Right hindlimb (tissue), 1 donor: ENCODE results near the gene SLC36A2.
"Not testable (repeated sequence)": the region's sequence is repeated elsewhere in the genome, so short reads cannot be mapped to it uniquely, and the experiment has no call there.

Source experiments
- DNase-seq: peaks from one replicate; pipeline ENCODE4 v3.0.0-alpha.2; 2018

Gene SLC36A2

GRCh38 chr5:151347369-151347768 lies at the start of gene SLC36A2:
Gene SLC36A2 (minus strand): TSS chr5:151347559. CDS start chr5:151347460, 99 bp downstream.
- no peak for DNase-seq

DNA sequence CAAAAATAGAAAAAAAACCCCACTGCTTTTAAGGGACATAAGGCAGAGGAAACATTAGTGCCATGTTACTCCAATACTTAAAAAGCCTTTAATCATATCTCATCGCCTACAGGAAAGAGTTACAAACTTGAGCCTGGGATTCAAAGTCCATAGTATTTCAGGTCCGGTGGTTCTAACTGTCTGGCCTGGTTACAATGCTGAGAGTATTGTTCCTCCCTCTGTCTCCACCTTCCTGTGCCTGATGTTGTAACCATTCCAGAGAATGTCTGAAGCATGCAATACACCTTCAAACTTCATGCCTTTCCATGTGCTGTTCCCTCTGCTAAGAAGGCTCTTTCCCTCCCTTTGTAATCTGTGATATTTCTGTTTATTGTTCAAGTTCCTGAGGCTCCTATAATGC lies 41.6 kb upstream of the SLC36A2 start:
- DNase-seq: no peak

DNA sequence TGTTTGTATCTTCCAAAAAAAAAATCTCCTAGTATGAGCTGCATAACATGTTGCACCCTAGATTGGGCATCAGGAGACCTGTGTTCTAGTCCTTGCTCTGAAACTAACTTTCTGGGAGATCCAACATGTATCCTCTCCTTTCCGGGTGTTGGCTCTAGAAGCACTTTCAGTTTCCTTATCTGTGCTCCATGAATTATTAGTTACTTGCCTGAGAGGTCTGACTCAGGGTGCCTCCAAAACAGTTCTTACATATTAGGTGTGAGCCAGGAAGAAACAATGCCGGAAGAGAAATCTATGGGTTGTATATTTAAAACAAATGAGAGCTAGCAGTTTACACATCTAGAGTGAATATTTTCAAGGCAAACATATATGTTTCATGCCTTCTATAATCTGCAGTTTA lies 36.7 kb upstream of the SLC36A2 start:
- DNase-seq: no peak

GRCh38 chr5:151383011-151383410 lies 35.7 kb upstream of the SLC36A2 start:
- DNase-seq: peak; percentile 20

DNA sequence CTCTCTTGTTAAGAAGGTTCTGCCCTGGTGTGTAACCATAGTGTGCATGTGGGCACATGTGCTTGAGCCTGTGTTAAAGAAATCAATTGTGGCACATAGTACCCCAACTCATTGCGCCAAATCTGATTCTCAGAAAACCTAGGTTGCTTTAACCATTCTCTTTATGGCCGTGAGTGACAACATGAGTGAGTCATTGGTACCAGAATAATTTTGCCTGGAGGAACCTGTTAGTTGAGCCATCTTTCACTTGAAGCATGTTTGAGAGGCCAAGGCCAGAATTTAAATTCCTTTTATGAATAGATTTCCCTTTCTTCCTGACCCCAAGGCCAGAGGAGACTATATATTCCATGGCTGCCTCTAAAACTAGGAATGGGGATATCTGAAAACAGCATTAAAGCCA lies 35.2 kb upstream of the SLC36A2 start:
- no peak for DNase-seq

DNA sequence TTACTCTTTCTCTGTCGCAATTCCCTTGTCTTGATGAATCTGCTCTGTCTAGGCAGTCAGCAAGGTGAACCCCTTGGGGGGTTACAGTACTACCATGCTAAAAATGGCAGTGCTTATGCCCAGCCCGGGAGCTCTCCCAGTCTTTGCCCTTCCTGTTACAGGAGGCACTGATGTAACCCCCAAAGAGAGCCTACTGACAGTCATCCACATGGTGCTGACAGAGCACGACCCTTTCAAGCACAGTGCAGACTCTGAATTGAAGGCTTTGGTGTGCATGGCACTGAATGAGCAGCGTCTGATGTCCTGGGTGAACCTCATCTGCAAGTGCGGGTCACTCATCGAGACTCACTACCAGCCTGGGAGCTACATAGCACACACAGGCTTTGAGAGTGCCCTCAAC lies 34.5 kb upstream of the SLC36A2 start:
- no peak for DNase-seq

GRCh38 chr5:151378616-151379015 lies 31.3 kb upstream of the SLC36A2 start:
- DNase-seq: no peak

- no peak for DNase-seq
Measured at GRCh38 chr5:151374539-151374938, 27.2 kb upstream of the SLC36A2 start.

- DNase-seq: not testable (repeated sequence)
Measured at GRCh38 chr5:151367038-151367437, 19.7 kb upstream of the SLC36A2 start.

DNA sequence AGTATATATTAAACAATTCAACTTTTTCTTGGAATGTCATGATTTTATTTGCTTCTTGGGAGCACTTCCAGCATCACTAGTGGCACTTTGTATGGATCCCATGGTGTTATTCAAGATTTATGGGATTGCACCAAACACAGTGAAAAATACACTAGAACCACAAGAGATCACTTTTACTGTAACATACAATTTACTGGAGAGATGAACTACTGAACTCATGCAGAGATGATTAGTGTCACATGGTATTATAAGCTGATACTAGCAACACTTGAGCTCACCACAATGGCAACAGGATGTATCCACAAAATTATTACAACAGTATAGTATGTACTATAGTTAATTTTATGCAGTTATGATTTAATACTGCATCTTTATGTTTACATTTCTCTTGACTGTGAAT lies 16.3 kb upstream of the SLC36A2 start:
- no peak for DNase-seq

- DNase-seq: no peak
Measured at GRCh38 chr5:151362970-151363369, 15.6 kb upstream of the SLC36A2 start.

DNA sequence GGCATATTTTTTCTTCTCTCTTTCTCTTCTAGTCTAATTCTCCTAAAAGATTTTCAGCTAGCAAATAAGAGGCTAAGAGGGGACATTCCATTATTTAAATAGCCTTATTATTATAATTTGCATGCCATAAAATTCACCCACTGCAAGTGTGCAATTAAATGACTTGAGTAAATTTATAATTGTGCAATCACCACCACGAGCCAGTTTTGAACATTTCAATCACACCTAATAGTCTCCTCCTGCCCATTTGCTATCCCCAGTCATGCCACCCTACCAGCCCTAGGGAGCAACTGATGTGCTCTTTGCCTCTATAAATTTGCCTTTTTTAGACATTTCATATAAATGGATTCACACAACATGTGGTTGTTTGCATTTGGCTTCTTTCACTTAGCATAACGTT lies 12.0 kb upstream of the SLC36A2 start:
- DNase-seq: no peak

DNA sequence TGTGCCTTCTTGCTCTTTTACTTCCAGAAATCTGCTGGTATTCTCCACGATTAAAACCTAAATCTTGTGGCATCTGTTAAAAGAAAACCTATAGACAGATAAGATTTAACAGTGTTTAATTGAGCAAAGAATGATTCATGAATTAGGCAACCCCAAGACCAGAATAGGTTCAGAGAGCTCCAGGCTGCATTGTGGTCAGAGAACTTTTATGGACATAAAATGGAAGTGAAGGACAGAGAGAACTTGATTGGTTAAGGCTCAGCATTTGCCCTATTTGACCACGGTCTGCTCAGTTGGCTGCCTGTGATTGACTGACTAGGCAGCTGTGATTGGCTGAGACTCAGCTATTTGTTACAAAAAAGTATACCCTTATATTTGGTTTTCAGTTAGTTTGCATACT lies 10.4 kb upstream of the SLC36A2 start:
- no peak for DNase-seq

DNA sequence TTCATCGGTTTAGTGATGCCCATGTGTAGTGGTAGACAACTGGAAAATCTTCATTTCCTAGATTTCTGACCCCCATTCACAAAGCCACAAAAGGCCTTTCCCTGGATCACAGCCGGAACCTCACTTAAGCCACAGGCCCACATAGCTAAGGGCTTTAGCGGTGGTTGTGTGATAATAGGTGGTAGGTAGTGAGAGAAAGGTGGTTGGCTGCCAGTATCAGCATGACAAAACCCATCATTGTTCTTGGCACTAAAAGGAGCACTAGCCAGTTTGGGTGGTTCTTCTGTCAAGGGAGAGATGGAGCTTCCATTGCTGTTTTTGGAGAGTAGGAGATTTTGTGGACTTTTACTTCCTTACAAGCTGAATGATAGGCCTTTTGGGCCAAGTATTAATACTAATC lies 9.7 kb upstream of the SLC36A2 start:
- DNase-seq: no peak

DNA sequence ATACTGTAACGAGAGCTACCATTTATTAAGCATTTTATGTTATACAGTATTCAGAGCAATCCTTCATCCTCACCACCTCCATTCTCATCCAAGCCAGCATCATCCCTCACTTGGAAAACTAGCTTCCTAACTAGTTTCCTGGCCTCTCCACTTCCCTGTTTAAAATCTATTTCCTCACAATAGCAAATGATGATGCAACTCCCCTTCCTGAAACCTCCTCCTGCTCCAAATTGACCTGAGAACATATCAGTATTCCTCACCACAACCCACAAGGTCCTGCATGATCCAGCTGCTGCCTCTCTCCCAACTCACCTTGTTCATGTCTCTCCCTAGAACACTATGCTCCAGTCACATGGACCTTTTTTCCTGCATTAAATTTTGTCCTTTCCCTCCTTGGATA lies 4.3 kb upstream of the SLC36A2 start:
- no peak for DNase-seq

GRCh38 chr5:151348789-151349188 lies 1.4 kb upstream of the SLC36A2 start:
- no peak for DNase-seq

DNA sequence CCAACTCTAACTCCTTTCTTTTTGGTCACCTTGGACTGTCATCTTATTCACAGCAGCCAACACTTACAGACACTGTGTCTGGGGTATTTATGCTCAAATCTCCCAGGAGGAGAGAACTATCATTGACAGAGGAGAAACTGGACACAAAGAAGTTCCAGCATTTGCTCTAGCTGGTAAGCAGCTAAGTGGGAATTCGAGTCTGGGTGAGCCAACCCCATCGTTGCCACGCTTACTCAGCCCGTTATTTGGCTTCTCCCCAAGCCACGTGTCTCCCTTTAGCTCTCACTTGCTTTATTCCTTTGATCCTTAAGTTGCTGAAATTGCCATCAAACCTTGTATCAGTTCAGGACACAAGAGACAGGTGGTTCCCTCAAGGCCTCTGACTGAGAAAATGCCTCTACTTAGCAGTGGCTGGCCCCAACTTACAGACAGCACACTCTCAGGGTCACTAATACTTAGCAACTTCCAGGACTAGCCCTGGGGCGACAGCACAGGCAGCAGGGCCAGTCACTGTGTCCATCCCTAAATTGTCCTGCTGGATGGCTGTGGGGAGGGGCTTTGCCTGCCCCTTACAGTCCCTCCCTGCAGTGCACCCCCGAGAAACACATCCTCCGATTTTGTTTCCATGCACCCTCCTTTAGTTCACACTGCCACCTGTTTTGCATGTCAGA lies 1.4 kb downstream of the SLC36A2 start:
- no peak for DNase-seq

DNA sequence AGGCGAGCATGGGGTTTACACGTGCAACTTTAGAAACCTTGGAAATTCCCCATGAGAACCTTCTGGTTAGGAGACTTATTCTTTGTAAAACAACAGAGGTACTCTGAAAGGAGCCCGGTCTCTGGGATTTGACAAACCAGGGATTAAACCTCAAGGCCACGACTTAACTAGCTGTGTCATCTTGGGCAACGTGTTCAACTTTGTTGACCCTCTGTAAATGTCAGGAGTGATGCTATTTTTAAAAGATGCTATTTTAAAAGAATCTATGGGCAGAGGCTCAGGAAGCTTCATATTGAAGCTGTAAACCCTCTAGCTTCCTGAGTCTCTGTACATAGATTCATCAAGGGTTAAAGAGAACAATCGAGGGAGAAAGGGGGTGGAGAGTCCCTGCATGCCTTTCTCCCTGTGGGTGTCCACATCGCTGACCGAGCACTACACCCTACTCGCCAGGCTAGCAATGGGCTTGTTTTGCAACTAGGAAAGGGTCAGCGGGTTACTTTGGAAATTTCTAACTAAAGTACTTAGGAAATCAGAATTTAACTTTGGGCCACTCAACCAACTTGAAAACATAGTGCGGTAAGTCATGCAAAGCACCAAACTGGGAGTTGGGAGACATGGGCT lies 2.1 kb downstream of the SLC36A2 start:
- no peak for DNase-seq

- DNase-seq: no peak
Measured at GRCh38 chr5:151344088-151344487, 3.3 kb downstream of the SLC36A2 start.

GRCh38 chr5:151340004-151340403 lies 7.4 kb downstream of the SLC36A2 start:
- DNase-seq: no peak

GRCh38 chr5:151338734-151339133 lies 8.6 kb downstream of the SLC36A2 start:
- no peak for DNase-seq

GRCh38 chr5:151332857-151333256 lies 14.5 kb downstream of the SLC36A2 start:
- DNase-seq: no peak

DNA sequence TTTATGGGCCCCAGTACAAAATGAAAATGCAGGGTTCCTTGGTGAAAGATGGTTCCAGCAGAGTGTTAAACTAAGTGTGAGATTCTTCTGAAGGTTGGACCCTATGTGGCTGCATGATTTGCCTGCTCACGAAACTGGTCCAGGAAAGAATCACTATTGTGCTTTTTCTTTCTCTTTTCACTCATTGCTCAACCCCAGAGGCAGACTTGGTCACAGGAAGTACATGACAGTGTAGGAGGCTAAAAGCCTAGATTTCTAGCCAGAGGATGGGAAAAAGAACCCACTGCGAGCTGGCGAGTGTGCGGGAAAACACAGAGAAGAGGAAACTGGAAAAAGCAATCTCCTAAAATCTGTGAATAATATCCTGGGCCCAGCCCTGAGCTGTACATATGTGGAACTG lies 18.6 kb downstream of the SLC36A2 start:
- no peak for DNase-seq

GRCh38 chr5:151327585-151327984 lies 19.8 kb downstream of the SLC36A2 start:
- no peak for DNase-seq

- DNase-seq: no peak
Measured at GRCh38 chr5:151326266-151326665, 21.1 kb downstream of the SLC36A2 start.
